ENCODE data around the gene TNFRSF25. TPM values are rescaled to one million over a fixed set of nuclear protein-coding genes. Genes with fewer than 3 reads are reported as not detected.
"Not testable (repeated sequence)": the region's sequence is repeated elsewhere in the genome, so short reads cannot be mapped to it uniquely, and the experiment has no call there.

The TNFRSF25 gene
- total and polyA plus RNA-seq, 2 donors (not counting 3 experiments of a cell fraction or from before 2014, with no cell fraction given) = 33.9 to 38.8 TPM

DNA sequence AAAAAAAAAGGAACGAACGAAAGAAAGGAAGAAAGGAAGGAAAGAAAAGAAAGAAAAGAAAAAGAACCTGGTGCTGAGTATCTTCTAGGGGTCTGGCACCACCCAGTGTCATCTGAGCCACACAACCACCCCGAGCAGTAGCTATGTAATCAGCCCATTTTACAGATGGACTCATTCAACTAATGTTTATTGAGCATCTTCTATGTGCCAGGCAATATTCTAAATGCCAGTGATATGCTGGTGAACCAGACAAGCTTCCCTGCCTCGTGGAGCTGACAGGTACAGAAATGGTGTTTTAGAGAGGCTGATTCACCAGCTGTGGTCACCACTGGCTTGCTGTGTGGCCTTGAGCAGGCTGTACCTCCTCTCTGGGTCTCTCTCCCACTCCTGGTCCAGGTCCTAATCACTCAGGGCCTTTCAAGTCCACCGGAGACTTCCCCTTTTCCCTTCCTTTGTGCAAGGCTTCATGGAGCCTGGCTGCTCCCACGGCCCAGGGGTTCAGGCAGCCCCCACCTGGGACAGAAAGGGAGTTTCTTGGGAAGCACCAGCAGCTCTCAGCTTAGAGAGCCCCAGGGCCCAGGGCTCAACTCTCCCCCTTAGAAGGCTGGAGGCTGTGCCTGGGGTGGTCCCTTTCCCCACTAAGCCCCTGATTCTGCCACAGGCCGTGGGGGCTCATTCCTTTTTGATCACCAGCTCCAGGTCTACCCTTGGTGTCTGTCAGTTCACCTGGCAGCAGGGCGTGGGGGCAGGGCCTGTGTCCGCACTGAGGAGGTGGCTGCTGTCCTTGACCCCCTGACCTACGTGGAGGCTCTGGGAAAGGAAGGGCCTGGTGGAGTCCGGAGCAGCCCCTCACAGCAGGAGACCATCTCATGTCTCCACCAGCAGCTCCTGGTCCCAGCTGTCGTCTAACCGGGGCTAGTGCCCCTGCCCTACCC is 34.1 kb downstream of the TNFRSF25 start:
- POLR2A ChIA-PET; DNase-seq (ENCODE audit: low read depth, low spot score); H3K4me1 ChIP-seq (ENCODE audit: control insufficient read depth, extremely low read depth, insufficient read depth, low read length); H3K9me3 ChIP-seq (replicated peaks; ENCODE audit: control insufficient read depth, insufficient read depth, low read length); dilution Hi-C loops (cut with MboI; ENCODE audit: extremely low pct_ligation_motif_present, low sequenced_read_pairs); H2AFZ ChIP-seq (ENCODE audit: low read depth, low read length); H3K9me1 ChIP-seq (replicated peaks; ENCODE audit: control insufficient read depth, extremely low read depth, insufficient read depth, low read length); H3K27me3 ChIP-seq (ENCODE audit: control insufficient read depth in 2 of 2, insufficient read depth in 2 of 2, low read length in 2 of 2); H3K79me2 ChIP-seq (ENCODE audit: control insufficient read depth, insufficient read depth, low read length); H4K20me1 ChIP-seq (replicated peaks; ENCODE audit: control insufficient read depth, extremely low read depth, insufficient read depth, low read length); H3K27ac ChIP-seq (ENCODE audit: insufficient read depth, low read depth, low read length); H3K4me3 ChIP-seq (replicated peaks in 1 of 3; ENCODE audit: insufficient read depth in 1 of 3, low read depth in 1 of 3, low read length in 3 of 3); H3K36me3 ChIP-seq (ENCODE audit: control insufficient read depth in 2 of 2, extremely low read depth in 1 of 2, insufficient read depth in 2 of 2, low read length in 2 of 2); BruUV-seq (replicated peaks); H3K9ac ChIP-seq (replicated peaks; ENCODE audit: extremely low read depth, insufficient read depth, low read length); intact Hi-C loops (cut with micrococcal nuclease); H3K4me2 ChIP-seq (ENCODE audit: insufficient read depth, low read length): not testable (repeated sequence)
- CTCF ChIA-PET = interaction anchor here (1.0 to 10.3 kb wide), 6 partner anchors 9 to 83 kb away, joined by 3 to 202 read pairs (median 6); partner anchors contain the start of genes ESPN and HES2
- FAIRE-seq = peak; percentile 81

DNA sequence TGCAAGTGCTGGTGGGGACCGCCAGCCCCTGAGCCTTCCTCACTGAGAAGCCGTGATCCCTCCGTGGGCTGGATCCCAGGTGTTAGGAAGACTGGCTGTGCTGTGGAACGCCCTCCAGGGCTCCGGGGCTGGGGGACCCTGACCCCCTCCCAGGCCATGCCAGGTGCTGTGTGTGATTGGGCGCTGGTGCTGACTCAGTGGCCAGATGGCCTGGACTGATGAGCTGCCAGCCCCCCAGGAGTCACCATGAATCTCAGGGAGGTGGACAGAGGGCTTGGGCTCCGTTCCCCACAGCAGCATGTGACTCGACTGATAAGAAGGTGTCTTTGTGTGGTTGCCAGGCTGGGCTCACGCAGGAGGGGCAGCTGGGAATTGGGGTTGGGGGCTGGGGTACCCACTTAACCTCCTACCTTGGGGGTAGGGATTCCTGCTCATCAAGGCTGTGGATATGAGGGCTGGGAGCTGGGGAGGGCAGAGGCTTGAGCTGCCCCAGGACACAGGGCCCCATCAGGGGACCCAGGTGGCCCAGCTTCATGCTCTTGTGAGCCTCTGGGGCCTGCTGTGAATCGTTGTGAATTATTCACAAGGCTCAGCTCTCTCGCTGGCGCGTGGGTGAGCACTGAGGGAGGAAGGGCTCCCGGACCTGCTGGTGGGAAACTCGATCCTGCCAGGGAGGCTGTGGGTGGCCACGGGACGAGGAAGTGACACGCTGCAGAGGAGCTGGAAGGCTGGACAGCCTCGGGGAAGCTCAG is 36.1 kb downstream of the TNFRSF25 start:
- POLR2A ChIA-PET; DNase-seq (ENCODE audit: low read depth, low spot score); H3K79me2 ChIP-seq (ENCODE audit: control insufficient read depth, insufficient read depth, low read length); H3K4me3 ChIP-seq (replicated peaks in 1 of 3; ENCODE audit: insufficient read depth in 1 of 3, low read depth in 1 of 3, low read length in 3 of 3); H3K9me1 ChIP-seq (replicated peaks; ENCODE audit: control insufficient read depth, extremely low read depth, insufficient read depth, low read length); H3K9me3 ChIP-seq (replicated peaks; ENCODE audit: control insufficient read depth, insufficient read depth, low read length); intact Hi-C loops (cut with micrococcal nuclease); FAIRE-seq; H3K27ac ChIP-seq (ENCODE audit: insufficient read depth, low read depth, low read length); H3K36me3 ChIP-seq (ENCODE audit: control insufficient read depth in 2 of 2, extremely low read depth in 1 of 2, insufficient read depth in 2 of 2, low read length in 2 of 2); H3K9ac ChIP-seq (replicated peaks; ENCODE audit: extremely low read depth, insufficient read depth, low read length); dilution Hi-C loops (cut with MboI; ENCODE audit: extremely low pct_ligation_motif_present, low sequenced_read_pairs); H3K4me2 ChIP-seq (ENCODE audit: insufficient read depth, low read length); H3K4me1 ChIP-seq (ENCODE audit: control insufficient read depth, extremely low read depth, insufficient read depth, low read length); H3K27me3 ChIP-seq (ENCODE audit: control insufficient read depth in 2 of 2, insufficient read depth in 2 of 2, low read length in 2 of 2); H4K20me1 ChIP-seq (replicated peaks; ENCODE audit: control insufficient read depth, extremely low read depth, insufficient read depth, low read length); H2AFZ ChIP-seq (ENCODE audit: low read depth, low read length); BruUV-seq (replicated peaks): not testable (repeated sequence)
- CTCF ChIA-PET = interaction anchor here (0.6 to 2.1 kb wide), 5 partner anchors 8 to 183 kb away, joined by 3 to 7 read pairs (median 3); no protein-coding TSS in a partner anchor

DNA sequence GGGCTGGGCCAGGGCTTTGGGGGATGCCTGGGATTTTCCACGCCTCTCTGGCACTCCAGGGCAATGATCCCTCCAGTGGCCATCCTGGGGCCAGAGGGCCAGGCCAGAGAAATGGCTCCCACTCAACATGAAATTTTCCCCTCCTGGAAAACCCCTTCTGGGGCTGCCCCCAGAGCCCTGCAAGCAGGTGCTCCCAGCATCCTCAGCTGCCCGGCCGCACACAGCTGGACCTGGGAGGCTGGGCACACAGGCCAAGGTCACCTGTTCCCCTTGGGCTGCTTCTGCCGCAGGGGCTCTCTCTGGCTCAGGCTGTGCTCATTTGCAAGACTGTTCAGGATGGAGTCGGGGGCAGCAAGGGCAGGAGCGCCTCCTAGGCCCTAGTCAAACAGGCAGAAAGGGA is 37.5 kb downstream of the TNFRSF25 start:
- POLR2A ChIA-PET; H2AFZ ChIP-seq (ENCODE audit: low read depth, low read length): not testable (repeated sequence)

More for the DNA sequence above, 37.5 kb downstream of the TNFRSF25 start:
- dilution Hi-C loops (cut with MboI; ENCODE audit: extremely low pct_ligation_motif_present, low sequenced_read_pairs); DNase-seq (ENCODE audit: low read depth, low spot score); intact Hi-C loops (cut with micrococcal nuclease); H3K9me3 ChIP-seq (replicated peaks; ENCODE audit: control insufficient read depth, insufficient read depth, low read length); H3K4me3 ChIP-seq (replicated peaks in 1 of 3; ENCODE audit: insufficient read depth in 1 of 3, low read depth in 1 of 3, low read length in 3 of 3); H3K27me3 ChIP-seq (ENCODE audit: control insufficient read depth in 2 of 2, insufficient read depth in 2 of 2, low read length in 2 of 2); H3K9me1 ChIP-seq (replicated peaks; ENCODE audit: control insufficient read depth, extremely low read depth, insufficient read depth, low read length); FAIRE-seq; H3K36me3 ChIP-seq (ENCODE audit: control insufficient read depth in 2 of 2, extremely low read depth in 1 of 2, insufficient read depth in 2 of 2, low read length in 2 of 2); H3K9ac ChIP-seq (replicated peaks; ENCODE audit: extremely low read depth, insufficient read depth, low read length); H3K79me2 ChIP-seq (ENCODE audit: control insufficient read depth, insufficient read depth, low read length); H3K27ac ChIP-seq (ENCODE audit: insufficient read depth, low read depth, low read length); H3K4me1 ChIP-seq (ENCODE audit: control insufficient read depth, extremely low read depth, insufficient read depth, low read length); BruUV-seq (replicated peaks); H3K4me2 ChIP-seq (ENCODE audit: insufficient read depth, low read length); H4K20me1 ChIP-seq (replicated peaks; ENCODE audit: control insufficient read depth, extremely low read depth, insufficient read depth, low read length): not testable (repeated sequence)
- CTCF ChIA-PET = interaction anchor here (11.1 kb wide), 1 partner anchor 8 kb away, joined by 202 read pairs; no protein-coding TSS in a partner anchor
